ENCODE measurements around the gene SALL3. TPM values are rescaled to one million over a fixed set of nuclear protein-coding genes. Genes with fewer than 3 reads are reported as not detected.

The SALL3 gene
- total RNA-seq (2022; extraction: Qiagen RNA extraction; ENCODE audit: low read depth), result not detected in 5 replicates

DNA sequence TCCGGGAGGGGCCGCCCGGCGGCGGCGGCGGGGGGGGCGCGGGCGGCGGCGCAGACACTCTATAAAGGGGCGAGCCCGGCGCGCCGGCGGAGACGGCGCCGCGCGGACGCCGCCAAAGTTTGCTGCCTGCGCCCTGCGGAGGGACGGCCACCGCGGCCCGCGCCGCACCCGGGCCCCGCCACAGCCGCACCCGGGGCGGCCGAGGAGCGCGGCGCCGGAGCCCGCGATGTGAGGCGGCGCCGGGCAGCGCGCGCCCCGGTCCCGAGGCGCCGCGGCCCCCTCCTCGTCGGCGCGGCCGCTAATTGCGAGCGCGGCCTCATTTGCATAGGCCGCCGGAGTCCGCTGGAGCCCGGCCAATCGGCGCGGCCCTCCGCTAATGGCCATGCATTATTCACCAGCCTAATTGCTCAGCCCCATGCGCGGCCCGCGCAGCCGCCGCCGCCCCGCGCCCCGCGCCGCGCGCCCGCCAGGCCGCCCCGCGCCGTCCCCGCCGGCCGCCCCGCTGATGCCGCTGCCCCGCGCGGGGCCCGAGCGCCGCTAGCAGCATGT is at the start of gene SALL3:
Gene SALL3 (plus strand): TSS at position 89 of the 549 bp plus-strand sequence. CDS start 457 bp downstream, at position 546.

Other genes starting within 250 kb of the SALL3 start
- gene ATP9B, start 89.6 kb downstream of the SALL3 start, total RNA-seq (2022; extraction: Qiagen RNA extraction; ENCODE audit: low read depth), result 17.1 to 18.8 TPM (median 18.7 TPM) in 5 replicates